ENCODE measurements around the gene ALDH1A3. TPM values are rescaled to one million over a fixed set of nuclear protein-coding genes. Genes with fewer than 3 reads are reported as not detected.

Gene ALDH1A3
- total RNA-seq, 1 experiment from 2014 or later, result 5,398 TPM

DNA sequence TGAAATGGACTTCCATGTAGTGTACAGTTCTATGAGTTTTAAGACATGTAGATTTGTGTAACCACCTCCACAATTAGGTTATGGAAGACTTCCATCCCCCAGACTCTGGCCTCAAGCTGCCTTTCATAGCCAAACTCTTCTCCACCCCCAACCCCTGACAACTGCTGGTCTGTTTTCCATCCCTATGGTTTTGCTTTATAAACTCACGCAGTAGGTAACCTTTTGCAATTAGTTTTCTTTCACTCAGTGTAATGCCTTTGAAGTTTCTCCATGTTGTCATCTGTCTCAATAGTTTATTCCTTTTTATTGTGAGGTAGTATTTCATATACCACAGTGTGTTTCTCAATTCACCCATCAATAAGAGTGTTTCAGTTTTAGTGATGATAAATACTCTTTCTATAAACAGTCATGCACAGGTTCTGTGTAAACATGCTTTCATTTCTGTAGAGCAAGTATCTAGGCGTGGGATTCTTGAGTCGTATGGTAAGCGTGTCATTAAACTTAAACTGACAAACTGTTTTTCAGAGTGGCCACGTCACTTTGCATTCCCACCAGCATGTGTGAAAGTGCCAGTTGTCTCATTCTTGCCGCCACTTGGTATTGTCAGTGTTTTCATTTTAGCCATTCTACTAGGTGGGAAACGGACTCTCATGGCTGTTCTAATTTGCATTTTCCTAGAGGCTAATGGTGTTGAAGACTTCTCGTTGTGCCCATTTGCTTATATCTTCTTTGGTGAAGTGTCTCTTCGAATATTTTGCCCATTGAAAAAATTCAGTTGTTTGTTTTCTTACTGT, 47.3 kb upstream of the ALDH1A3 start:
- no peak for ATAC-seq
- TF ChIP-seq EZH2 (IDR thresholded peaks at IDR 0.05; ENCODE audit: low read length, unreplicated experiment), result no peak
- TF ChIP-seq EZH2phosphoT487 (IDR thresholded peaks at IDR 0.05; ENCODE audit: borderline replicate concordance, low read length), result no peak
- TF ChIP-seq CTCF (conservative IDR thresholded peaks at IDR 0.05; ENCODE audit: low read depth, low read length), result no peak
- no peaks in the 10 kb centered on the region for H3K9me3 ChIP-seq (ENCODE audit: low read length)
- no peaks in the 10 kb centered on the region for H3K79me2 ChIP-seq (ENCODE audit: low read length)
- H3K9ac ChIP-seq (ENCODE audit: low read length), result no peak overlapping the region
- H2AFZ ChIP-seq (ENCODE audit: low read length), result no peak overlapping the region
- intact Hi-C loops (cut with micrococcal nuclease), result no loop called here
- no peak for DNase-seq
- no peaks in the 10 kb centered on the region for H3K4me1 ChIP-seq (ENCODE audit: insufficient read depth, low read length)
- POLR2A ChIA-PET (ENCODE audit: unreplicated experiment), result no interaction called here
- H3K9me2 ChIP-seq (replicated peaks; ENCODE audit: low read length), result no peaks in the 10 kb centered on the region
- no peaks in the 10 kb centered on the region for H3F3A ChIP-seq (ENCODE audit: low read length, unreplicated experiment)
- H3K4me2 ChIP-seq (ENCODE audit: low read length), result no peak overlapping the region
- CTCF ChIA-PET, result no interaction called here
- H3K36me3 ChIP-seq (ENCODE audit: low read depth, low read length), result no peaks in the 10 kb centered on the region
- no peak overlapping the region for H3K27ac ChIP-seq (ENCODE audit: low read length)
- no peaks in the 10 kb centered on the region for H3K27me3 ChIP-seq (ENCODE audit: low read length)
- no peak overlapping the region for H3K4me3 ChIP-seq (ENCODE audit: low read length)
- BruUV-seq (replicated peaks), result no TSS peak
- no peaks in the 10 kb centered on the region for H4K20me1 ChIP-seq (ENCODE audit: low read length)

DNA sequence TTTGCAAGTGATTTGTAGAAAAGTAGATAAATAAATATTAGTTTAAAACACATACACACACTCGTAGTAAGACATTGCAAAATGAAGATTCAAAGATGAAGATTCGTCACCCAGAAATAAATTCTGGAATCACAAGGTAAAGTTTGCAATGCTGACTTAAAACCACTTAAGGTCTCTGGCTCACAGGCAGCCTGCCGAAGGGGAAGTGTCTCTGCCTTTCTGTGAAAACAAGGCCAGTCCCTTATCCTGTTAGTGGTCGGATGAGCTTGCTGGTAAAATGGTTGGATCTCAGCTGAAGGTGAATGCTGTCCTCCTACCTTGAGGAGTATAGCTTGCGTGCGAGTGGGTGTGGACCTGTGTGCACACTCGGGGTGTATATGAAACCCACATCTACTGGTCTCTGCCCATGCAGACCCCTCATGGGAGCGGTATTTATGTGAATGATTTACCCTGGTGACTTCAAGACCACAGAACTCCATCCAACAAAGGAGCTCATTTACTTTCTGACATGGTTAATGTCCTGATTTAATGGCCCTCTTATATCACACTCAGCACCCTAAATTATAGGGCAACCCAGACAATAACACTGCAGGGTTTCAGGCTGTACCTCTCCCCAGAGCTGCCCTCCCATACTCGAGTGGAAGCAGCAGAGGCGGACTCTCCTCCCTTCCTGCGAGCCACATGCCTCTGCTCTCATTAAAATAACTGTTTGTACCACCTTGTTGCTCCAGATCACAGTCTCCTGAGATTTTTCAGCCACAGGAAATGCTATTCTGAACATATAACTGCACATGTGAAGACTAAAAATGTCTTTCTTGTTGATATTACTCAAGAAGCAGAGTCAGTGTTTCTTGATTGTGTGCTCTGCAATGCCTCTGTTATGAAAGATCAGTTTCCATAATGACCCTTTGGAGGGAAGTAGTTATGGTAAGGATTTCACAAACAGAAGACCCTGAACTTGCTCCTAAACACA, 45.9 kb upstream of the ALDH1A3 start:
- H3K4me3 ChIP-seq (ENCODE audit: low read length), result no peak overlapping the region
- H3K27me3 ChIP-seq (ENCODE audit: low read length), result no peaks in the 10 kb centered on the region
- H3K9me3 ChIP-seq (ENCODE audit: low read length), result no peaks in the 10 kb centered on the region
- peak overlapping the region; percentile 4; the same call in 1 of the 2 replicates for H2AFZ ChIP-seq (ENCODE audit: low read length)
- ChIA-PET POLR2A (ENCODE audit: unreplicated experiment) (no interaction called here), CTCF (no interaction called here)
- no peak overlapping the region for H3K27ac ChIP-seq (ENCODE audit: low read length)
- no TSS peak for BruUV-seq (replicated peaks)
- H3K36me3 ChIP-seq (ENCODE audit: low read depth, low read length), result no peaks in the 10 kb centered on the region
- H4K20me1 ChIP-seq (ENCODE audit: low read length), result no peaks in the 10 kb centered on the region
- no peak for TF ChIP-seq CTCF (conservative IDR thresholded peaks at IDR 0.05; ENCODE audit: low read depth, low read length)
- TF ChIP-seq EZH2 (IDR thresholded peaks at IDR 0.05; ENCODE audit: low read length, unreplicated experiment), result no peak
- TF ChIP-seq EZH2phosphoT487 (IDR thresholded peaks at IDR 0.05; ENCODE audit: borderline replicate concordance, low read length), result no peak
- H3K9ac ChIP-seq (ENCODE audit: low read length), result no peak overlapping the region
- no peak overlapping the region for H3K4me2 ChIP-seq (ENCODE audit: low read length)
- H3K79me2 ChIP-seq (ENCODE audit: low read length), result no peaks in the 10 kb centered on the region
- no peak for ATAC-seq
- H3K9me2 ChIP-seq (replicated peaks; ENCODE audit: low read length), result no peaks in the 10 kb centered on the region
- no peaks in the 10 kb centered on the region for H3F3A ChIP-seq (ENCODE audit: low read length, unreplicated experiment)
- intact Hi-C loops (cut with micrococcal nuclease), result no loop called here
- DNase-seq, result no peak
- H3K4me1 ChIP-seq (ENCODE audit: insufficient read depth, low read length), result no peaks in the 10 kb centered on the region

Measured in PC-3 (cell line).